Measurements from ENCODE around the gene SOX12.

The SOX12 gene

DNA sequence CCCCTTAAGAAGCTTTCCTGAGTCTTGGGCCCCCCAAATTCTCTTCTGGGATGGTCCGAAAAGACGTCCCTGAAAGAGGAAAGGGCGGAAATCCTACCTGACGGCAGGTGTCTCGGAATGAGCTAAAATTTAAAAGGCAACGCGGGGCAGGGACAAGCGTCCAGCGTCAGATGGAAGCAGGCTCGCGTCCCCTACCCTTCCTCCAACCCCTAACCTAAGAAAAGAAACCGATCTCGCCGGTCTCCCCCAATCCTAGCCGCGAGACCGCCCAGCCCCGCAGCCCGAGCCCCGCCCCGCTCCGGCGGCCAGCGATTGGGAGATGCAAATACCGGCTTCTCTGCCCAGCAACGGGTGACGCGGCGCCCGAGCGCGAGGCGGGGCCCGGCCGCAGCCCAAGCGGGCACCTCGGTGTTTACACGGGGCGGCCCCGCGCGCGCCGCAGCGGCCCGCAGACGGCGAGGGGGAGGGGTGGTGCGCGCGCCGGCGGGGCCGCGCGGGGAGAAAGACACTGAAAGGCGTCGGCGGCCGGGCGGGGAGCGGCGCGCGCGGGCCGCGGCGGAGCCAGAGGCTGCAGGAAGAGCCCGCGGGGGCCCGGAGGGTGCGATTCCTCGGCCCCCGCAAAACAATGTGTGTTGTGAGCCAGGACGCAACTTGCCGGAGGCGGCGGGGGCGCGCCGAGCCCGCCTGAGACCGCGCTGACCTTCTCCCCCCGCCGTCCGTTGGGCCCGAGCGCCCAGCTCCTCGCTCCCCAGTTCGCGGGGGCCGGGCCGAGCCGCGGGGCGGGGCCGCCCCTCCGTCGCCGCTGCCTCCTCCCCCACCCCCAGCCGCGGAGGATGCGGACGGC lies at the start of gene SOX12:
Gene SOX12 (plus strand): TSS at position 508 of the 844 bp plus-strand sequence. CDS start 373 bp downstream, outside the sequence.
- peak; percentile 91 to 93 for DNase-seq

DNA sequence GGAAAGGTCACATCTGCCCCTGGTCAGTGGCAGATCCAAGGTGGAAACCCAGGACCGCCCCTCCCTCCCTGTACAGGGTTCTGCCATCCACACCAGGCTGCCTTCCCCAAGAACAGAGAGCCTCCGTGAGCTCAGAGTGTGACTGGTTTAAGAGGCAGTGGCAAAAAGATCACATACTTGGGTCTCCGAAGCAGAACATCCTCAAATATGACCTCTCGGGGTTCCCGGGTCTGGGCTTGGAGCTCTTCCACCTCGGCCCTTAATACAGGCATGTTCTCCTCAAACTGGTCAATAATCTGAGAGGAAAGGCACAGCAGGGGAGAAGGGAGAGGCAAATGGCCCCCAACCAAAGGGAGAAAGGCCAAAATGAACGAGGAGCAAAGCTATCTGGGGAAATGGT lies 49.6 kb upstream of the SOX12 start:
- DNase-seq: no peak

DNA sequence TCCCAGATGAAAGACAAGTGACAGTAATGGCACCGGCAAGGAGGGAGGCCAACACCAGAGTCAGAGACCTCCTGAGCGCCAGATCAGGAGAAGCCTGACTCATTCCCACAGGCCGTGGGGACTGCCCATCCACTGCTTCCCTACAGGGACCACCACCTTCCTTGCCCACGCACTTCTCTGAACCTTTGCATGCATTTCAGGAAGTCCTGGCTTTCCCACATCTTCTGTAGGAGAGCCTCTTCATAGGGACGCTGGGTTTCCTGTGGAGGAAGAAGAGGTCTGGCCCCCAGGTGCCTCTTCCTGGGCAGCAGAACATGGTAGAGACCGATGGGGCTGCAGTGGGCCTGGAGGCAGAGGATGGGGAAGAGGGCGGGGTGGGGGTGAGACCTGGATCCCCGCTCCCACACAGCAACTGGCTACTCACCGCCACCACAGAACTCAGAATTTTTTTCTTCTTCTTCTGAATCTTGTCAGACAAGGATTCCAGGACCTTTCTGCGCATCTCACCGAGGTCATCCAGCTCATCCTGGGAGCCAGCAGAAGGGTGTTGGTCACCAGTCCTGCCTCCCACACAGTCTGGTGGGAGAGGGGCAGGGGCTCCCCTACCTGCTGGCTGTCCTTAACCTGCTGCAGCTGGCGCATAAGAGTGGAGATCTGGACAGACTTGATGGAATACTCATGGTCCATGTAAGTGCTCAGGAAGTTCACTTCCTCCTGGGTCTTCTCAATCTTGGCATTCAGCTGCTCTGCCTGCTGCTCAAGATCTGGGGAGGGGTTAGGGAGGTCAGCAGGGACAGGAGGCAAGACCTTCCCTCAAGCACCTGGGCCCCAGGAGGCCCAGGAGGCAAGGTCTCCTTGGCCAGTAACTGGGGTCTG lies 48.5 kb upstream of the SOX12 start:
- no peak for DNase-seq

DNA sequence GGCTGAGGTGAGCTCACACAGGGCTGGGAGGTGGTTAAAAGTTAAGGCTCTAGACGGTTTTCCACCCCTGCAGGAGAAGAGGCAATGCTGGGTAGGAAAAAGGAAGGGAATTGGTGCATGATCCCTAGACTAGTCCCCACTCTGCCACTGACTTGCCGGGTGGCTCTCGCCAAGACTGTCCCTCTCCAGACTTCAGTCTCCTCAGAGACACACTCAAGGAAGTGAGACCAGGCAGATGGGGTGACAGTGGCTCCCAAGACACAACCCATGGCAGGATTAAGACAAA lies 47.9 kb upstream of the SOX12 start:
- no peak for DNase-seq

DNA sequence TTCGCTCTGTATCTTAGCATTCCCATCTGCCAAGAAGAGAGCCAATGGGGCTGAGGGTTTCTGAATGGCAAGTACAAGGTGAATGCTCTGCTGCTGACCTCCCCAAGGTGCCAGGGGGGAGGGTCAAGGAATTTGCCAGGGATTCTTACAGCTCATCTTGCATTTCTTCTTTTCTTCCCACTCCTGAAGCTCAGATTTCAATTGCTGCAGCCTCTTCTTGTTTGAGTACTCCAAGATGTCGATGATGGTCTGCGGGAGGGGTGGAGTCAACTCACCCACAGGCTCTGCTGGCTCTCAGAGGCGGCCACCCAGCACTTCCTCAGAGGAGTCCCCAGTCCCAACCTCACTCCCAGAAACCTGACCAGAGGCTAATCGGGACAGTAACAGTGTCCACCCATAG lies 47.2 kb upstream of the SOX12 start:
- no peak for DNase-seq

DNA sequence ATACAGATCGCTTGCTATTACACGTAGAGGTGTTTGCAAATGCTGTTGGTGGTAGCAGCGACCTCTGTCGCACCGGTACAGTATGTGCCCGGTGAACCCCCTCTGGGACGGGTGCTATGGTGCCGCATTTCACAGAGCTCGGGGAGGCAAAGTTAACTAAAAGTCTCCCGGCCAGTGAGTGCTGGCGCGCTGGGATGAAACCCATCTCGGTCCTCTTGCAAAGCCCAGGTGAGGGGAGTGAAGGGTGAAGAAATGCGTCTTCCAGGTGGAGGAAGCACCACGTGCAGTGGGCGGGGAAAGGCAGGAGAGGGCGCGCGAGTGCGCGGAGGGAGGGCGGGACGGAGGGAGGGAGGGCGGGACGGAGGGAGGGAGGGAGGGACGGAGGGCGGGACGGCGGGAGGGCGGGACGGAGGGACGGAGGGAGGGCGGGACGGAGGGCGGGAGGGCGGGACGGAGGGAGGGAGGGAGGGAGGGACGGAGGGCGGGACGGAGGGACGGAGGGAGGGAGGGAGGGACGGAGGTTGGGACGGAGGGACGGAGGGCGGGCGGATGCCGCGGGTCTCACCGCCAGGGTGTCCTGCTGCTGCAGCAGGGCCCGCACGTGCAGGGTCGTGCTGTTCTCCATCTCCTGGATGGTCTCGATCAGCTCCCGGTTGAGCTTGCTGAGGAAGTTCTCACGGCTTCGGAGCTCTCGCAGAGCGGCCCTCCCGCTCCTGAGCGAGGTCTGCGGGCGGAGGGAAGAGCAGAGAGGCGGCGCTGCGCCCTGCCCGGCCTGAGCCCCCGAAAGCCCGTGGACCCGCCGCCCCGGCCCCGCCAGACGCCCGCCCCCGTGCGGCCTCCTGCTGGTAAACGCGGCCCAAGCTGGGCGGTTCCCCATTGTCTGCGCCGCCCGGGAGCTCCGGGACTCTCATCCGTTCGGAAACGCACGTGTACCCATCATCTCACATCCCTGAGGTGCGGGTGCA lies 46.5 kb upstream of the SOX12 start:
- DNase-seq: no peak

DNA sequence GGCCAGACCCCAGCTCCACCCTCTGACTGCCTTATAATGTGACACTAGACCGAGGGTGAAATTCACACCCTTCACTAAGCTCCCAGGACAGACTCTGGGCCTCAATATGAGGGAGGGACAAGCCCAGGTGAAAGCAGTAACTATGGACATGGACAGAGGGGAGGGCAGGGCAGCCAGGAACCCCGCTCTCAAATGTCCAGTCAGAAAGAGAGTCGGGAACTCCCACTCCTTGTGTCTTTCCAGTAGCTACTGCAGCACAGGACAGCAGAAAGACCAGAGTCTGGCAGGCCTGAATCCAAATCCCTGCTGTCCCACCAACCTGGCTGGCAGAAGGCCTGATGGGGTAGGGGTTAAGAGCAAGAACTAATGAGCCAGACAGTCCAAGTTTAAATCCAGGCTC lies 41.2 kb upstream of the SOX12 start:
- no peak for DNase-seq

DNA sequence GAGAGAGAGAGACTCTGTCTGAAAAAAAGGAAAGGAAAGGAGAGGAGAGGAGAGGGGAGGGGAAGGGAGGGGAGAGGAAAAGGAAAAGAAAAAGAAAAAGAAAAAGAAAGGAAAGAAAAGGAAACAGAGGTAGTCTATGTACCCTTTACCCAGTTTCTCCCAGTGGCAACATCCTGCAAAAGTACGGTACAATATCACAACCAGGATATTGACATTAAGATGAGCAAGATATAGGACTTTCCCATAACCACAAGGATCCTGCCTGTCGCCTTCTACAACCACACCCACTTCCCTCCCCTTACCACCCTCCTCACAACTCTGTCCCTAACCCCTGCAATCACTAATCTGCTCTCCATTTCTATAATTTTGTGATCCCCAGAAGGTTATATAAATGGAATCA lies 38.8 kb upstream of the SOX12 start:
- DNase-seq: no peak

DNA sequence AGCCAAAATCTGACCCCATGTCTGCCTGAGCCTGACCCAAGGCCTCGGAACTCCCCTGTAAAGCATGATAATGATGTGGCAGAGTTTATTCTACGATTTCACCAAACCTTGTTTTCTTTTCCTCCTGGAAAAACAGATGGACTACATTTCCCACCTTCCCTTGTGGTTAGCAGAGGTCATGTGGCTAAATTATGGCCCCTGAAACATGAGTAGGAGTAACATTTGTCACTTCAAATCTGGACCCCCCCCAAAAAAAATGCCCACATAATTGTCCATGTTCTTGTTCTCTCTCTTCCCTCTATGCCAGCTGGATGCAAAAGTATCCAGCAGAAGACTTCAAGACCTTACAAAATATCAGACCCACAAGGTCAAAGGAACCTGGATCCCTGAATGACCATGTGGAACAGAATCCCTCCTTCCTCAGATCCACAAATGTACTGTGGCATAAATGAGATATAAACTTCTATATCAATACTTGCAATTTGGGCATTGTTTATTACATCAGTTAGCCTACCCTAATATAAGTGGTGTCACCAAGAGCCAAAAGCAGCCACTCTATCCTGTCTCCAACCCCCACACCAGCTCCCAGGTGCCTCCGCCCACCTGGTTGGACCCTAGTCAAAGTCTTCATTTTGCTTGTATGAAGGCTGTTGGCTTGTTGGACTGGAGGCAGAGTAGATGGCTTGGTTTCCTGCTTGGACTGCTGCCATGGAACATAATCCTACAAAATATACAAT lies 36.2 kb upstream of the SOX12 start:
- no peak for DNase-seq

DNA sequence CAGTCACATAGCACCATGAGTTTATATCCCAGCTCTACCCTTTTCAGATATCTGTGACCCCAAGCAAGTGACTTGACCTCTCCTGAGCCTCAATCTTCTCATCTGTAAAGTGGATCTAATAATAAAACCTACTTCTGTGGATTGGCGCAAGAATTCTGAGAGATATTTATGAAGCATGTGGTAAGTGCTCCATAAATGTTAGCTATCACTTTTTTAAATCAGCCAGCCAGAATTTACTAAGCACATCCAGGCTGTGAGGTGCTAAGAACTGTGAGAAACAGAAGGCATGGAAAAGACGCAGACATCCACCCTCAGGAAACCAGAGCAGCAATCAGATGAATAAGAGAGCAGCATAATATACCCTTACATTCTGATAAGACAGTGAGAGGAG lies 35.7 kb upstream of the SOX12 start:
- no peak for DNase-seq

DNA sequence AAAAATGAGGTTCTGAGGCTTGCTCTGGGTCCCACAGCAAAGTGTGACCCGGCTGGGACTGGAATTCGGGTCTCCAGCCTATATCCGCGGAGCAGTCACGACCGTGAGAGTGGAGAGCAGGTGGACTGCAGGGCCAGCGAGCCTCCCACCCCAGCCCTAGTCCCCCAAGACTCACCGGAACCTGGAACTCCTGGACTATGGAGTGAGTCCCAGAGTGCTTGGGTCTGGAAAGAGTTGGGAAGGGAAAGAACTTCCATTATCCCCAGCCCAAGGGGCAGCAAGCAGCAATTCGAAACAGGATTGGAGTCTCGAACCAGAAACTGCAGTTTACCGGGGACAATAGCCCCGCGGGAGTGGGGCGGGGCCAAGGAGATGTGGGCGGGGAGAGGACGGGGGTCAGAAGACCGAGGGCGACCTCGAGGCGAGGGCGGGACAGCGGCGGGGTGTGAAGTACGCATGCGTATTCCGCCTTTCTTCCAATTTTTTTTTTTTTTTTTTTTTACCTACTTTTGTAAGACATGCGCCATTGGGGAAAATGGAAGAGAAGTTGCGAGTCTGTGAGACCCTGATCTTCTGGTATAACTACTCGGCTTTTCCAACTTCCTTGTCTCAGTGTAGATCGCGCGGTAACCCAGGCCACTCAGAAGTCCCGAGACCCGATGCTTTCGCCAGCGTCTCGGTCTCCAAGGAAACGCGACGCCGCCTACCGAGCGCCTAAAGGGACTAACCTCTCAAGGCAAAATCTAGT lies 35.1 kb upstream of the SOX12 start, which contains the start of gene C20orf96:
Gene C20orf96 (minus strand): TSS at position 667 of the 748 bp plus-strand sequence. CDS start 140 bp downstream, at position 527.
- DNase-seq: peak; percentile 68 to 80

DNA sequence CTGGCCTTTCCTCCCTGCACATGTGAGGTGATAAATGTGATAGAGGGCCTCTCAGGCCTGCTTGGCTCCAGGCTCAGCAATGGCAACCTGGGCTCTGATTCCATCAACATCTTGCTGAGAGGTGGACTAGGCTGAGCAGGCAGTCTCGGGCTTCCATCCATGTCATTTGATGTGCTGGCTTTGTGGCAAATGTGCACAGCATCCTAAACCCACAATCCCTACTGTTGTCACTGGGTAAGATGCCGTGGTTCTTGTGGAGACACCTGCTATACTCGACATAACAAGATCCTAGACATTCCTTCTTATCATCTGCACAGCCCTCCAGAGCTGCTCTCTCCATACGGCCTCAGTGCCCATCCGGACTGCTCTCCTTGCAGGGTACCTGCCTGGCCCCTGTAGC lies 30.8 kb upstream of the SOX12 start:
- no peak for DNase-seq

DNA sequence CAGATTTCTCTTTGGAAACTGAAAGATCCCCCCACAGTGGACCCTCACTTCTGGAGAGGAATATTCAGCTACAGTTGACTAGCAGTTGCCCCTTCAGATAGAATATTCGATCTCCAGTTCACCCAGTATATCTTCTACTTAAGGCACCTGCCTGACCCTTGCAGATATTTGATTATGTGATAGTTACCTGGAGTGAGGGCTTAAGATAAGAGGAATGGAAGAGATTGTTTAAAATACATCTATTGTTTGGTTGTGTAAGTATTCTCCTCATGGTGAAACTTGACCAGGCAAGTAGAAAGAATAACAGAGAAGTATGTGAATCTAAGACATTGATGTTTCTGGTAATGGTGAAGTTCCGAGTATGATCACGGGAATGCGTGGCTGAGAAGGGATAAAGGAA lies 29.5 kb upstream of the SOX12 start:
- no peak for DNase-seq

DNA sequence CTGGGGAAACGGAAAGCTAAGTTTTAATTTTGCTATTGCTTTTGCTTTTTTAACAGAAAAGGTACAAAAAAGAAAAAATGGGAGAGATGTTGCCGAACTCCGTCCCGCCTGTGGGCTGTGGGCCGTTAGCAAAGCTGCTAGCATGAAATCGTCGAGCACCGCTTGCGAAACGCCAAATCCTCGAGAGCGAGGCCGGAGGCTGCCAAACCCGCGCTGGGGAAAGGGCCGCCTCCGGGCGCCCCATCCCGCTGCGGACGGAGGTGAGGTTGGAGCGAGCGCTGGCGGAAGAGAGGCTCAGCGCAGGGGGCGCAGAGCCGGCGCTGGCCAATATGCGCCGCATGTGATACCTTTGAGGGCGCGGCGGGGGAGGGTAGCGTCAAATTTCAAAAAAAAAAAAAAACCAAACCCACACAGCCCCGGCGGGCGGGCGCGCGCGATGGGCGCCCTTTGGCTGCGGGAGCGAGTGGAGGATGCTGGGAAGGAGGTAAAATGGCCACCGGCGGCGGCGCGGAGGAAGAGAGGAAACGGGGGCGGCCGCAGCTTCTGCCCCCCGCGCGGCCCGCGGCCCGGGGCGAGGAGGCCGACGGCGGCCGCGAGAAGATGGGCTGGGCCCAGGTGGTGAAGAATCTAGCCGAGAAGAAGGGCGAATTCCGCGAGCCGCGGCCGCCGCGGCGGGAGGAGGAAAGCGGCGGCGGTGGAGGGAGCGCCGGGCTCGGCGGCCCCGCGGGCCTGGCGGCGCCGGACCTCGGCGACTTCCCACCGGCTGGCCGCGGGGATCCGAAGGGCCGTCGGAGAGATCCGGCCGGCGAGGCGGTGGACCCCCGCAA lies 28.0 kb upstream of the SOX12 start, which contains the start of gene ZCCHC3:
Gene ZCCHC3 (plus strand): TSS at position 473 of the 827 bp plus-strand sequence. CDS start 17 bp downstream, at position 490.
- DNase-seq: peak; percentile 90 to 91

DNA sequence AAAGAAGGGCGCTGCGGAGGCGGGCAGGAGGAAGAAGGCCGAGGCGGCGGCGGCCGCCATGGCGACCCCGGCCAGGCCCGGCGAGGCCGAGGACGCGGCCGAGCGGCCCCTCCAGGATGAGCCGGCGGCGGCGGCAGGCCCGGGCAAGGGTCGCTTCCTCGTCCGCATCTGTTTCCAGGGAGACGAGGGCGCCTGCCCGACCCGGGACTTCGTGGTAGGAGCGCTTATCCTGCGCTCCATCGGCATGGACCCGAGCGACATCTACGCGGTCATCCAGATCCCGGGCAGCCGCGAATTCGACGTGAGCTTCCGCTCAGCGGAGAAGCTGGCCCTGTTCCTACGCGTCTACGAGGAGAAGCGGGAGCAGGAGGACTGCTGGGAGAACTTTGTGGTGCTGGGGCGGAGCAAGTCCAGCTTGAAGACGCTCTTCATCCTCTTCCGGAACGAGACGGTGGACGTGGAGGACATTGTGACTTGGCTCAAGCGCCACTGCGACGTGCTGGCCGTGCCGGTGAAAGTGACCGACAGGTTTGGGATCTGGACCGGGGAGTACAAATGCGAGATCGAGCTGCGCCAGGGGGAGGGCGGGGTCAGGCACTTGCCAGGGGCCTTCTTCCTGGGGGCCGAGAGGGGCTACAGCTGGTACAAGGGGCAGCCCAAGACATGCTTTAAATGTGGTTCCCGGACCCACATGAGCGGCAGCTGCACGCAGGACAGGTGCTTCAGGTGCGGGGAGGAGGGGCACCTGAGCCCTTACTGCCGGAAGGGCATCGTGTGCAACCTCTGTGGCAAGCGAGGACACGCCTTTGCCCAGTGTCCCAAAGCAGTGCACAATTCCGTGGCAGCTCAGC lies 27.2 kb upstream of the SOX12 start:
- peak; percentile 62 to 78 for DNase-seq

DNA sequence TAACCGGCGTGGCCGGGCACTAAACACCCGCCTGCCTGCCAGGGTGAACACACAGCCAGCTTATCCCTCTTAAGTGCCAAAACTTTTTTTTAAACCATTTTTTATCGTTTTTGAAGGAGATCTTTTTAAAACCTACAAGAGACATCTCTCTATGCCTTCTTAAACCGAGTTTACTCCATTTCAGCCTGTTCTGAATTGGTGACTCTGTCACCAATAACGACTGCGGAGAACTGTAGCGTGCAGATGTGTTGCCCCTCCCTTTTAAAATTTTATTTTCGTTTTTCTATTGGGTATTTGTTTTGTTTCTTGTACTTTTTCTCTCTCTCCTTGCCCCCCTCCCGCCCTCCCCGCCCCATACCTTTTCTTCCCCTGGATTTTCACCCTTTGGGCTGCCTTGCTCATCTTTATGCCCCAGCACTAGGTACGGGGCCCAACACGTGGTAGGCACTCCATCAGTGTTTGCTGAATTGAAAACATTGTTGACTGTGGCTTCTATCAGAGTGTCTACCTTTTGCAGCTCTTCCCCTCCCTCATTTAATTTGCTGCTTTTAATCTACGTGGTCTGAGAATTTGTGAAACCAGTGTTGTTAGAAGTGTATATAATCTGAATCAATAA lies 26.5 kb upstream of the SOX12 start:
- DNase-seq: no peak

DNA sequence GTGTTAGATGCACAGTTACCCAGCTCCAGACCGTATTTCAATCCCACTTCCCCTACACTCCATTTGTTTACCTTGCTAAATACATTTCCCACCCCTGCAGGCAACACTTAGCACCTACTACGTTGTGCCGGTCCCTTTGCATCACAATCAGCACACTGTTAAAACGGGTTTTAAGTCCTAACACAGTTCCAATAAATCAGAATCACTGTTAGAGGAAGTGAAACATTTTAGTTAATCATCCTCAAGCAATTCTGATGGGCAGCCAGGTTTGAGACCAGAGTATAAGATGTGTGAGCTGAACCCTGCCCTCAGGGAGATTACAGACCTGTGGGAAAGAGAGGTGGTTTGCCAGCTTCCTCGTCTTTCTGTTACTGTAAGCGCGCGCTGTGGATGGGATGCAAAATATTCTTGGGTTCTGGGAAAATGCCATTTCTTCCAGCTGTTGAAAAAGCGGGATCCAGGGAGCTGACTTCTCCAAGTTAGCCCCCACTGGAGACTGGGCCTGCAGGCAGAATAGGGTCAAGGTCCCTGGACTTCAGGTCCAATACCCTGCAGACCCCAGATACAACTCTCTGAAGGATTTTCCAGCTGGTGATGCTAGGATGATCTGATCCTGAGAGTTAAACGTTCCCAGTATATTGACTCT lies 24.9 kb upstream of the SOX12 start:
- no peak for DNase-seq

All from NCI-H2081 (cell line).